Suprapubic skin (tissue), 4 donors: Measurements from ENCODE around the gene FRMD4B.

ENCODE experiments used
- CTCF ChIP-seq, 2 donors: fragments of 200-600 bp in 1 of 2; fragments of 450-650 bp in 1 of 2; sonication (generic) in 1 of 2; IDR thresholded peaks; one replicate each; pipeline ENCODE4 v1.5.1; 2016 to 2019; ENCODE audit warnings: antibody characterized with exemption in 2 of 2, mild to moderate bottlenecking in 1 of 2, moderate library complexity in 1 of 2
- EP300 ChIP-seq: sonication (generic); formaldehyde crosslinking; IDR thresholded peaks from one replicate; pipeline ENCODE4 v1.6.1; 2017; ENCODE audit warnings: antibody characterized with exemption
- POLR2A ChIP-seq, 2 donors: fragments of 450-650 bp; IDR thresholded peaks; one replicate each; pipeline ENCODE4 v1.6.1; 2017; ENCODE audit warnings: antibody characterized with exemption in 2 of 2, mild to moderate bottlenecking in 2 of 2, moderate library complexity in 2 of 2
- POLR2AphosphoS5 ChIP-seq, 3 donors: sonication (generic); formaldehyde crosslinking; IDR thresholded peaks; one replicate each; pipeline ENCODE4 v1.6.1; 2017; ENCODE audit warnings: antibody characterized with exemption in 3 of 3

GRCh38 chr3:69226071-69226470 is 159.8 kb downstream of the FRMD4B start:
- TF ChIP-seq CTCF (IDR thresholded peaks at IDR 0.05) (no peak), POLR2A (IDR thresholded peaks at IDR 0.05) (no peak), POLR2AphosphoS5 (IDR thresholded peaks at IDR 0.05) (no peak), EP300 (no peak)
